ENCODE measurements around the gene TRERF1. TPM values are rescaled to one million over a fixed set of nuclear protein-coding genes. Genes with fewer than 3 reads are reported as not detected.
A peak's percentile ranks its signal among the peaks of the same experiment; 100 is the strongest.

Gene TRERF1
- total RNA-seq, 2 donors from 2014 or later = 9.5 to 34.8 TPM

GRCh38 chr6:42226645-42227143, 225.0 kb downstream of the TRERF1 start:
- no peak overlapping the region for H3K4me3 ChIP-seq

GRCh38 chr6:42226161-42226611, 225.5 kb downstream of the TRERF1 start:
- Histone ChIP-seq H3K9me3 (no peaks in the 10 kb centered on the region), H3K27ac (no peak overlapping the region), H3K27me3 (replicated peaks; ENCODE audit: insufficient read depth) (no peaks in the 10 kb centered on the region), H3K36me3 (no peaks in the 10 kb centered on the region), H3K4me3 (no peak overlapping the region), H3K4me1 (replicated peaks) (no peaks in the 10 kb centered on the region)
- 38% methylated on average over 3 of the region's 3 CpGs for WGBS
- TF ChIP-seq POLR2A (IDR thresholded peaks at IDR 0.05) (no peak), POLR2AphosphoS5 (IDR thresholded peaks at IDR 0.05) (no peak), CTCF (IDR thresholded peaks at IDR 0.05) (no peak)
- DNase-seq (ENCODE audit: low spot score) = no peak
- intact Hi-C loops (cut with DNase I) = loop anchor here (10.0 kb wide), 1 partner anchor 301 kb away; the partner anchor contains the start of genes BYSL and MED20

More at GRCh38 chr6:42226645-42227143, 225.0 kb downstream of the TRERF1 start:
- no peak for TF ChIP-seq POLR2A (IDR thresholded peaks at IDR 0.05)
- peak; percentile 16 for TF ChIP-seq POLR2AphosphoS5 (IDR thresholded peaks at IDR 0.05)
- Histone ChIP-seq H3K27me3 (replicated peaks; ENCODE audit: insufficient read depth) (no peaks in the 10 kb centered on the region), H3K4me1 (replicated peaks) (no peaks in the 10 kb centered on the region), H3K9me3 (no peaks in the 10 kb centered on the region), H3K27ac (peak overlapping the region in 1 of 2 donors; percentile 46), H3K36me3 (no peaks in the 10 kb centered on the region)
- intact Hi-C loops (cut with DNase I) = loop anchor here (10.0 kb wide), 1 partner anchor 302 kb away; the partner anchor contains the start of genes BYSL and MED20
- WGBS = 38% methylated on average over 8 of the region's 8 CpGs
- DNase-seq (ENCODE audit: low spot score) = peak; percentile 26

- Histone ChIP-seq H3K27ac (no peak overlapping the region), H3K4me3 (no peak overlapping the region), H3K9me3 (no peaks in the 10 kb centered on the region), H3K27me3 (replicated peaks; ENCODE audit: insufficient read depth) (no peaks in the 10 kb centered on the region), H3K36me3 (no peaks in the 10 kb centered on the region), H3K4me1 (replicated peaks) (no peaks in the 10 kb centered on the region)
- intact Hi-C loops (cut with DNase I) = loop anchor here (10.0 kb wide), 1 partner anchor 301 kb away; the partner anchor contains the start of genes BYSL and MED20
- DNase-seq (ENCODE audit: low spot score) = no peak
- no peak for TF ChIP-seq POLR2A (IDR thresholded peaks at IDR 0.05)
- TF ChIP-seq CTCF (IDR thresholded peaks at IDR 0.05) = no peak
- no peak for TF ChIP-seq POLR2AphosphoS5 (IDR thresholded peaks at IDR 0.05)
- WGBS = 62% methylated on average over 4 of the region's 4 CpGs
Measured at GRCh38 chr6:42225419-42225818, 226.3 kb downstream of the TRERF1 start.

- DNase-seq (ENCODE audit: low spot score) = no peak
Measured at GRCh38 chr6:42225029-42225339, 226.7 kb downstream of the TRERF1 start.

More at GRCh38 chr6:42225029-42225339, 226.7 kb downstream of the TRERF1 start:
- no peaks in the 10 kb centered on the region for H3K9me3 ChIP-seq
- TF ChIP-seq POLR2AphosphoS5 (IDR thresholded peaks at IDR 0.05) = no peak
- TF ChIP-seq CTCF (IDR thresholded peaks at IDR 0.05) = no peak
- TF ChIP-seq POLR2A (IDR thresholded peaks at IDR 0.05) = no peak
- H3K36me3 ChIP-seq = no peaks in the 10 kb centered on the region
- no peaks in the 10 kb centered on the region for H3K4me1 ChIP-seq (replicated peaks)
- no peak overlapping the region for H3K27ac ChIP-seq
- H3K4me3 ChIP-seq = no peak overlapping the region
- intact Hi-C loops (cut with DNase I) = loop anchor here (10.0 kb wide), 1 partner anchor 300 kb away; the partner anchor contains the start of genes BYSL and MED20
- H3K27me3 ChIP-seq (replicated peaks; ENCODE audit: insufficient read depth) = no peaks in the 10 kb centered on the region

All from prostate gland (tissue), 2 donors.